SK-N-MC (cell line): ENCODE results near the gene TUT4.

ENCODE experiments used
- EZH2 ChIP-seq: fragments of 200-600 bp; sonication (generic); IDR thresholded peaks from one replicate; pipeline ENCODE4 v1.6.1; 2017; ENCODE audit warnings: antibody characterized with exemption
- POLR2AphosphoS5 ChIP-seq: IDR thresholded peaks from 2 replicates; pipeline ENCODE4 v1.6.1; 2012; ENCODE audit warnings: mild to moderate bottlenecking, low read depth, low read length, borderline replicate concordance

DNA sequence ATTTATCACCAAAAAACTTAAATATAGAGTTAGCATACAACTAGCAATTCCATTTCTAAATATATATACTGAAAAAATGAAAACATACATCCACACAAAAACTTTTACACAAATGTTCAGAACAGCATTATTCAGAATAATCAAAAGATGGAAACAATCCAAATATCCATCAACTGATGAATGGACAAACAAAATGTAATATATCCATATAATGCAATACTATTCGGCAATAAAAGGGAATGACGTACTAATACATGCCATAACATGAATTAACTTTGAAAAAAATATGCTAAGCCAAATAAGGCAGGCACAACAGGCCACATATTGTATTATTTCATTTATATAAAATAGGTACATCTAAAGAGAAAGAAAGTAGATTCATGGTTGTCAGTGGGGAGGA is 33.9 kb downstream of the TUT4 start:
- TF ChIP-seq POLR2AphosphoS5 (no peak), EZH2 (no peak)
